K562 (cell line): Measurements from ENCODE around the gene AHR.

Source experiments
- CHD2 ChIP-seq: IDR thresholded peaks from 2 replicates; pipeline ENCODE4 v1.6.1; 2011; ENCODE audit warnings: low read depth, low read length
- CTCF ChIP-seq, 3 experiments: IDR thresholded peaks in 2 of 3; conservative IDR thresholded peaks in 1 of 3; 2 replicates each; pipeline ENCODE4 v1.5.1; 2011 to 2012; ENCODE audit warnings: low read length in 3 of 3, mild to moderate bottlenecking in 3 of 3, control low read depth in 2 of 3, improper control_type of control experiment in 1 of 3, inconsistent platforms in 1 of 3, low read depth in 1 of 3, mixed read lengths in 1 of 3, moderate library complexity in 1 of 3; ENCODE audit not compliant: insufficient read depth in 2 of 3
- GABPA ChIP-seq: fragments of 200-800 bp; sonication (Bioruptor generic); conservative IDR thresholded peaks from 2 replicates; pipeline ENCODE4 v1.6.1; 2016; ENCODE audit warnings: low read depth, missing genetic modification characterization, missing compliant biosample characterization
- MTF1 ChIP-seq: fragments of 250-450 bp; sonication (Bioruptor Pico); IDR thresholded peaks from 2 replicates; pipeline ENCODE4 v1.9.0; 2021; ENCODE audit warnings: moderate library complexity, mild to moderate bottlenecking, inconsistent platforms, borderline replicate concordance
- NCOA1 ChIP-seq: fragments of 450-650 bp; IDR thresholded peaks from 2 replicates; pipeline ENCODE4 v1.6.1; 2016; ENCODE audit warnings: low read depth
- POLR2A ChIP-seq: fragments of 450-650 bp; conservative IDR thresholded peaks from 2 replicates; pipeline ENCODE4 v1.6.1; 2016
- RAD21 ChIP-seq, 2 experiments: fragments of 250-450 bp in 1 of 2; fragments of 450-650 bp in 1 of 2; sonication (Bioruptor Pico) in 1 of 2; formaldehyde crosslinking in 1 of 2; IDR thresholded peaks in 1 of 2; conservative IDR thresholded peaks in 1 of 2; 2 replicates each; pipeline versions ENCODE4 v1.4.0 to v1.8.0; 2020 to 2022; ENCODE audit warnings: mild to moderate bottlenecking in 2 of 2, moderate library complexity in 1 of 2
- SPI1 ChIP-seq: IDR thresholded peaks from 2 replicates; pipeline ENCODE4 v1.6.1; 2011; ENCODE audit warnings: low read depth, low read length, control low read depth, borderline replicate concordance
- TSHZ1 ChIP-seq: fragments of 250-450 bp; sonication (Bioruptor Pico); IDR thresholded peaks from 2 replicates; pipeline ENCODE4 v1.4.0; 2020; ENCODE audit warnings: mild to moderate bottlenecking, moderate library complexity
- ZNF639 ChIP-seq, 2 experiments: fragments of 200-800 bp in 1 of 2; sonication (Bioruptor generic) in 1 of 2; sonication (generic) in 1 of 2; formaldehyde crosslinking in 1 of 2; IDR thresholded peaks in 1 of 2; conservative IDR thresholded peaks in 1 of 2; 2 replicates each; pipeline versions ENCODE4 v1.5.0 to v1.6.1; 2016 to 2020; ENCODE audit warnings: missing compliant biosample characterization in 1 of 2, missing genetic modification characterization in 1 of 2, missing genetic modification reagents in 1 of 2

GRCh38 chr7:17392846-17393245, 94.4 kb downstream of the AHR start:
- no peak for TF ChIP-seq CHD2
- TF ChIP-seq TSHZ1 (CRISPR knock-in tag), result no peak
- TF ChIP-seq POLR2A, result no peak
- TF ChIP-seq RAD21 (CRISPR knock-in tag; conservative IDR thresholded peaks at IDR 0.05 in 1 of 2, IDR thresholded peaks at IDR 0.05 in 1 of 2), result no peak
- no peak for TF ChIP-seq CTCF (IDR thresholded peaks at IDR 0.05 in 2 of 3, conservative IDR thresholded peaks at IDR 0.05 in 1 of 3; ENCODE audit: insufficient read depth in 2 of 3, low read depth in 1 of 3, low read length in 3 of 3)
- no peak for TF ChIP-seq MTF1
- TF ChIP-seq SPI1, result no peak
- TF ChIP-seq ZNF639 (CRISPR knock-in tag; conservative IDR thresholded peaks at IDR 0.05 in 1 of 2, IDR thresholded peaks at IDR 0.05 in 1 of 2), result no peak
- no peak for TF ChIP-seq GABPA (tag)
- no peak for TF ChIP-seq NCOA1
